ENCODE results near the gene MRM2.

GRCh38 chr7:2199528-2199927 is 42.5 kb downstream of the MRM2 start:
- TF ChIP-seq, protein P1, sequence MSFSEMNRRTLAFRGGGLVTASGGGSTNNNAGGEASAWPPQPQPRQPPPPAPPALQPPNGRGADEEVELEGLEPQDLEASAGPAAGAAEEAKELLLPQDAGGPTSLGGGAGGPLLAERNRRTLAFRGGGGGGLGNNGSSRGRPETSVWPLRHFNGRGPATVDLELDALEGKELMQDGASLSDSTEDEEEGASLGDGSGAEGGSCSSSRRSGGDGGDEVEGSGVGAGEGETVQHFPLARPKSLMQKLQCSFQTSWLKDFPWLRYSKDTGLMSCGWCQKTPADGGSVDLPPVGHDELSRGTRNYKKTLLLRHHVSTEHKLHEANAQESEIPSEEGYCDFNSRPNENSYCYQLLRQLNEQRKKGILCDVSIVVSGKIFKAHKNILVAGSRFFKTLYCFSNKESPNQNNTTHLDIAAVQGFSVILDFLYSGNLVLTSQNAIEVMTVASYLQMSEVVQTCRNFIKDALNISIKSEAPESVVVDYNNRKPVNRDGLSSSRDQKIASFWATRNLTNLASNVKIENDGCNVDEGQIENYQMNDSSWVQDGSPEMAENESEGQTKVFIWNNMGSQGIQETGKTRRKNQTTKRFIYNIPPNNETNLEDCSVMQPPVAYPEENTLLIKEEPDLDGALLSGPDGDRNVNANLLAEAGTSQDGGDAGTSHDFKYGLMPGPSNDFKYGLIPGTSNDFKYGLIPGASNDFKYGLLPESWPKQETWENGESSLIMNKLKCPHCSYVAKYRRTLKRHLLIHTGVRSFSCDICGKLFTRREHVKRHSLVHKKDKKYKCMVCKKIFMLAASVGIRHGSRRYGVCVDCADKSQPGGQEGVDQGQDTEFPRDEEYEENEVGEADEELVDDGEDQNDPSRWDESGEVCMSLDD (tag by site-specific recombination; IDR thresholded peaks at IDR 0.05), result no peak
- no peak for TF ChIP-seq ZBTB49 (tag by site-specific recombination; IDR thresholded peaks at IDR 0.05; ENCODE audit: low read depth)
- TF ChIP-seq ZNF121 (tag by site-specific recombination; IDR thresholded peaks at IDR 0.05), result no peak
- no peak for TF ChIP-seq GLIS1 (tag by site-specific recombination; IDR thresholded peaks at IDR 0.05)
- no peak for TF ChIP-seq PRDM4 (tag by site-specific recombination; IDR thresholded peaks at IDR 0.05)
